Left ventricle myocardium superior (tissue), 1 donor: Measurements from ENCODE around the gene ZGRF1. TPM values are rescaled to one million over a fixed set of nuclear protein-coding genes. Genes with fewer than 3 reads are reported as not detected.
A peak's percentile ranks its signal among the peaks of the same experiment; 100 is the strongest.
"Not testable (repeated sequence)": the region's sequence is repeated elsewhere in the genome, so short reads cannot be mapped to it uniquely, and the experiment has no call there.

Experiments used
- ATAC-seq: fragments of 200-7000 bp; cut with Tn5 transposase; one replicate; pipeline ENCODE4 v1.9.1; 2020; ENCODE audit warnings: mild to moderate bottlenecking, moderate library complexity
- DNase-seq: peaks from one replicate; pipeline ENCODE4 v3.0.0-alpha.2; 2020
- intact Hi-C: fragments of 100-400 bp; cut with micrococcal nuclease; formaldehyde crosslinking; loops from one replicate; pipeline ENCODE4 v1.11.0; 2022
- long read RNA-seq: library from polyadenylated mRNA; unstranded; transcript quantifications from one replicate; pipeline ENCODE4 v2.0.0, GENCODE V29; 2021
- total RNA-seq: library from RNA; stranded (reverse); fragmentation: NEBNext Ultra II Directional; extraction: Animal tissue kit (Norgen Biotek cat#: 25700); gene quantifications from one replicate; pipeline ENCODE4 v1.2.1, GENCODE V29; 2021
- donor health status: DM: no; HTN: yes; CAD: no; lungs with severe emphysema.

The ZGRF1 gene, protein sequence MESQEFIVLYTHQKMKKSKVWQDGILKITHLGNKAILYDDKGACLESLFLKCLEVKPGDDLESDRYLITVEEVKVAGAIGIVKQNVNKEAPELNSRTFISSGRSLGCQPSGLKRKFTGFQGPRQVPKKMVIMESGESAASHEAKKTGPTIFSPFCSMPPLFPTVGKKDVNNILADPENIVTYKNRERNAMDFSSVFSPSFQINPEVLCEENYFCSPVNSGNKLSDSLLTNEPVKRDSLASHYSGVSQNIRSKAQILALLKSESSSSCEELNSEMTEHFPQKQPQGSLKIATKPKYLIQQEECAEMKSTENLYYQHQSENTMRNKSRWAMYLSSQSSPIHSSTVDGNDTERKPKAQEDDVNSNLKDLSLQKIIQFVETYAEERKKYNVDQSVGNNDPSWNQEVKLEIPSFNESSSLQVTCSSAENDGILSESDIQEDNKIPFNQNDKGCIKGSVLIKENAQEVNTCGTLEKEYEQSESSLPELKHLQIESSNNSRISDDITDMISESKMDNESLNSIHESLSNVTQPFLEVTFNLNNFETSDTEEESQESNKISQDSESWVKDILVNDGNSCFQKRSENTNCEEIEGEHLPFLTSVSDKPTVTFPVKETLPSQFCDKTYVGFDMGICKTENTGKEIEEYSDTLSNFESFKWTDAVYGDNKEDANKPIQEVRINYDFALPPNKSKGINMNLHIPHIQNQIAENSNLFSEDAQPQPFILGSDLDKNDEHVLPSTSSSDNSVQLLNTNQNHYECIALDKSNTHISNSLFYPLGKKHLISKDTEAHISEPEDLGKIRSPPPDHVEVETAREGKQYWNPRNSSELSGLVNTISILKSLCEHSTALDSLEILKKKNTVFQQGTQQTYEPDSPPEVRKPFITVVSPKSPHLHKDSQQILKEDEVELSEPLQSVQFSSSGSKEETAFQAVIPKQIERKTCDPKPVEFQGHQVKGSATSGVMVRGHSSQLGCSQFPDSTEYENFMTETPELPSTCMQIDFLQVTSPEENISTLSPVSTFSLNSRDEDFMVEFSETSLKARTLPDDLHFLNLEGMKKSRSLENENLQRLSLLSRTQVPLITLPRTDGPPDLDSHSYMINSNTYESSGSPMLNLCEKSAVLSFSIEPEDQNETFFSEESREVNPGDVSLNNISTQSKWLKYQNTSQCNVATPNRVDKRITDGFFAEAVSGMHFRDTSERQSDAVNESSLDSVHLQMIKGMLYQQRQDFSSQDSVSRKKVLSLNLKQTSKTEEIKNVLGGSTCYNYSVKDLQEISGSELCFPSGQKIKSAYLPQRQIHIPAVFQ (N-terminal part only)
- total RNA-seq = 2.0 TPM
- long read RNA-seq = 0 reads

- DNase-seq (peak; percentile 99), ATAC-seq (peak; percentile 97)
- intact Hi-C loops = no loop called here
Measured at GRCh38 chr4:112636688-112637551, at the start of gene ZGRF1, which contains the start of gene LARP7. ZGRF1 (minus strand) TSS chr4:112636909; CDS start chr4:112633176, 3,733 bp downstream. LARP7 (plus strand) TSS chr4:112637143; CDS start chr4:112644670, 7,527 bp downstream.

DNA sequence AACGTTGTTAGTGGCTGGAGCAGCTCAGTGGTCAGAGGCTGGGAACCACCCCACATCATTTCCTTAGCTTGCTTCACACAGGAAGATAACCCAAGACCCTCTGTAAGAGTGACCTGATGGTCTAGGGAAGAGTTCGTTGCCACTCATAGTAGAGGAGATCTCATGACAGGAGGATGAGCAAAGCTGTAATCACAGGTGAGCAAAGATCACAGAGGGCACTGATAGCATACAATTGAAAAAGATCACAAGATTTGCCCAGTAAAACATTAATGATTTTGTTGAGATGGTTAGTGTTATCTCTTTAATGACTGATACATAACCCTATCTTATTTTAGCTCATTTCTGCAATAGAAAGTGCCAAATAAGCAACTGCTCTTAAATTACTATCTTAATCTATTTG lies 44.3 kb upstream of the ZGRF1 start:
- DNase-seq = no peak
- no peak for ATAC-seq
- intact Hi-C loops = no loop called here

DNA sequence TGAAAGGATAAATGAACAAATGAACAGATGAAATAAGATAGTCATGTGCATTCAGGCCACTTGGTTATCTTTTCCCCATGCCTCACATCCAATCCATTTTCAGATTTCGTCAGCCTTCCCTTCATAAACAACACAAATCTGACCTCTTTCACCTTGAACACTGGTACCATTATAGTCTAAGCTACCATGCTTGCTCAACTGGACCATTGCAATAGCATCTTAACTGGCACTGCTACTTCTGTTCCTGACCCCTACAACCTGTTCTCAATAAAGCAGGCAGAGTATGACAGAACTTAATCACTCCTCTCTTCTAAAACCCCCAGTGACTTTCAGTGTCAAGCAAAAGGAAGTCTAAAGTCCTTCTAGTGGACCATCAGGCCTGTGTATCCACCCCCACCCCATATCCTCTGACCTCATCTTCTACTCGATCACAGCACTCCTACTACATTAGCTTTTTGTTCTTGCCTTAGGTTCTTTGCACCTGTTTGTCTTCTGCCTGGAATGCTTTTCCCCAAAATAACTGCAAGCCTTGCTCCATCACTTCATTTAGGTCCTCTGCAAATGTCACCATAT lies 40.9 kb upstream of the ZGRF1 start:
- ATAC-seq (no peak), DNase-seq (no peak)
- intact Hi-C loops = no loop called here

DNA sequence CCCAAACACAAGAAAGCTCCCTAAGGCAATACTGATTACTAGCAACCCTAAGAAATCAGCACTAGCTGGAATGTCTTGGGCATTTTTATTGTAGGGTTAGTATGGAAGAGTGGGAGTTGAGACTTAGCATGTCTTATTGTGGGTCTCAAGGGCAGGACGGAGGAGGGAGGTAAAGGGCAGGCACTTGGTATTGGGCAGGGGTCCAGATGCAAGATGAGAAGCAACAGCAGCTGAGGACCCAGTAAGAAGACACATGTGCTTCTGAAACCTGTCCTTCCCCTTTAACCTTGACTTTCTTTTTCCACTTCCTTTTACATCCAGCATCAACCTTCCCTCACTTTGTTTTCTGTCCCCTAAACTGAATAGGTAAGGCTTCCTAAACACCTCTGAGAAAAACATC lies 37.7 kb upstream of the ZGRF1 start:
- ATAC-seq (no peak), DNase-seq (no peak)
- intact Hi-C loops = no loop called here

DNA sequence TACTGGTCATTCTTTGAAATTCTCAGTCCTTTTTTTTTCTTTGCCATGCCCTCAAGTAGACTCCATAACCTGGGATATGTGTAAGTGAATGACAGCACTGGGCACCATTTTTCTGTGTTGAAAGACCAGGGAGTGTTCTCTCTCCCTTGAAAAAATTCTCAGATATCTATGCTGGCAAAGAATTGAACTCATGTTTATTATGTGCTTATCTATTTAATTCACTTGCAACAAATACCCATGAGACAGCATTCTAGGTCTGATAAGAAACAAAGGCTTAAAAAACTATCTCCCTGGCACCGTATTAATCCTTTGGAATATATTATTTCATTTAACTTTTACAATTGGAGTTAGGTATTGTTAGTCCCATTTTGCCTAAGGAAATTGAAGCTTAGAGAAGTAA lies 37.0 kb upstream of the ZGRF1 start:
- intact Hi-C loops = no loop called here
- DNase-seq (no peak), ATAC-seq (no peak)

- no peak for ATAC-seq
- intact Hi-C loops = no loop called here
Measured at GRCh38 chr4:112673076-112673475, 36.4 kb upstream of the ZGRF1 start.

GRCh38 chr4:112668131-112668530 lies 31.4 kb upstream of the ZGRF1 start:
- no peak for DNase-seq
- intact Hi-C loops = no loop called here
- ATAC-seq = no peak

More at GRCh38 chr4:112673076-112673475, 36.4 kb upstream of the ZGRF1 start:
- DNase-seq = no peak

DNA sequence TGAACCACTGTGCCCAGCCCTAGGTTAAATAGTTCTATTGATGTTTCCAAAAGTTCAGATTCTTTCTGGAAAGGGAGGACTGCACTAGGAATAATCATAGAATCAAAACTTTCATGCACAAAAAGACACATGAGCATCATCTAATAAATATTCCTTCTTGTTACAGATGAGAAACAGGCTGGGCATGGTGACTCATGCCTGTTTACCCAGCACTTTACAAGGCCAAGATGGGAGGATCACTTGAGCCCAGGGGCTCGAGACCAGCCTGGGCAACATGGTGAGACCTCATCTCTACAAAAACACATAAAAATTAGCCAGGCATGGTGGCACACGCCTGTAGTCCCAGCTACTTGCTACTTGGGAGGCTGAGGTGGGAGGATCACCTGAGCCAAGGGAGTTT lies 27.9 kb upstream of the ZGRF1 start:
- intact Hi-C loops = no loop called here
- ATAC-seq (no peak), DNase-seq (no peak)

DNA sequence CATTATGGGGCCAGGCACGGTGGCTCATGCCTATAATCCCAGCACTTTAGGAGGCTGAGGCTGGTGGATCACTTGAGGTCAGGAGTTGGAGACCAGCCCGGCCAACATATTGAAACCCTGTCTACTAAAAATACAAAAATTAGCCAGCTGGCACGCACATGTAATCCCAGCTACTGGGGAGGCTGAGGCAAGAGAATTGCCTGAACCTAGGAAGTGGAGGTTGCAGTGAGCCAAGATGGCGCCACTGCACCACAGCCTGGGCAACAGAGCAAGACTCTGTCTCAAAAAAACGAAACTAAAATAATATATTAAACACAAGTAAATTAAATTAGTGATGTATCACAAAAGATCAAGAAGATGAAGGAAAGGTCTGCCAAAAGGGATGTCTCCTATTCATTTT lies 19.4 kb upstream of the ZGRF1 start:
- DNase-seq, ATAC-seq, intact Hi-C loops: not testable (repeated sequence)

GRCh38 chr4:112655270-112655669 lies 18.6 kb upstream of the ZGRF1 start:
- ATAC-seq (no peak), DNase-seq (no peak)
- intact Hi-C loops = no loop called here

DNA sequence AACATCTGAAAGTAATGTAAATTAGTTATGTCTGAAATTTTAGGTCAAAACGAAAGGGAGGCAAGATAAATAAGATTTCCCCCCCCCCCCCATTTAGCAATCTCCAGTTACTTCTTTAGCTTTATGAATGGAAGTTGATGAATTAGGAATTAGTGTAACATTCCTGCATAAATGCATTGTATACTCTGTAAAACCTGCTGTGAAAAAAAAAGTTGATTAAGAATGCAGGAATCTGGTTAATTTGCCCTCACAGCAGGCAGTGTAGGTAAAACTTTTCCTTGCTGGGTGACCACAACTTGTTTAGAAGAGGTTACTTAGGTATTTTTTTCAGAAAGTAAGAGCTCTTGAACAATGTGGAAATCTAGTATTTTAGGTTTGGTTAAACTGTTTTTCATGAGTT lies 15.5 kb upstream of the ZGRF1 start:
- ATAC-seq = no peak
- no peak for DNase-seq
- intact Hi-C loops = no loop called here

- ATAC-seq (no peak), DNase-seq (no peak)
- intact Hi-C loops = no loop called here
Measured at GRCh38 chr4:112651641-112652040, 14.9 kb upstream of the ZGRF1 start.

- intact Hi-C loops = no loop called here
- ATAC-seq = no peak
- no peak for DNase-seq
Measured at GRCh38 chr4:112650332-112650731, 13.6 kb upstream of the ZGRF1 start.

GRCh38 chr4:112649055-112649408 lies 12.3 kb upstream of the ZGRF1 start:
- DNase-seq = no peak
- ATAC-seq = no peak
- intact Hi-C loops = no loop called here

DNA sequence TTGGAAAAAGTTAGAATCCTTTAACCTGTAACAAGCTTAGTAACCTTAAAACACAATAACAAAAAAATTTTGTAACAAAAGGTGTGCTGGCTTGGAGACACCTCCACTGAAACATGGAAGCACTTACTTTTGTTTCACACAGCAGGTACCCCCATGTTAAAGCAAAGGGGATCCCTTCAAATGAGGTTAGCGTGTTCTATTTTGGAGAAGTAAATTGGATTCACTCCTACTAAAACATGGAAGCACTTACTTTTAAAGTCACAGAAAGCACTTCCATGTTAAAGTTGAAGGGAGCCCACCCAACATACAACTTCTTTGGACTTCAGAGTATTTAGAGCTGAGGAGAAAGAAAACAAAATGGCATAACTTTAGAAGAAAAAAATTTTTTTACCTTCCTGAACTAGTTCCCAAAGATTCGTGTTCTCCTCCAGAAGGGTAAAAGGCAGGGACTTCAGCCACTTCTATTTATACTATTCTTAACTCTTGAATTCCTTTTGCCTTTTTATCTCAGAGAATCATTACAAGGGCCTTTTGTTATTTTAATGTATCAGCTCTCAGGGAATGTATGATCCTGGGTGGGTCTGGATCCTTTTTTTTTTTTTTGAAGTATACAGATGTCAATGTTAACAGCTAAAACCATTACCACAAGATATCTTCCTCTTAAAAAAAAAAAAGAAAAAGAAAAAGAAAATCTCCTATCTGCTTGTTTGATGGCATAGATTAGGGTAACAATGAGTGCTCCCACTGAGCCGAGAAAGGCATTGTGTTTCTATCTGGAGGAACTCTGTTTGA lies 11.8 kb upstream of the ZGRF1 start:
- intact Hi-C loops = no loop called here
- no peak for ATAC-seq

DNA sequence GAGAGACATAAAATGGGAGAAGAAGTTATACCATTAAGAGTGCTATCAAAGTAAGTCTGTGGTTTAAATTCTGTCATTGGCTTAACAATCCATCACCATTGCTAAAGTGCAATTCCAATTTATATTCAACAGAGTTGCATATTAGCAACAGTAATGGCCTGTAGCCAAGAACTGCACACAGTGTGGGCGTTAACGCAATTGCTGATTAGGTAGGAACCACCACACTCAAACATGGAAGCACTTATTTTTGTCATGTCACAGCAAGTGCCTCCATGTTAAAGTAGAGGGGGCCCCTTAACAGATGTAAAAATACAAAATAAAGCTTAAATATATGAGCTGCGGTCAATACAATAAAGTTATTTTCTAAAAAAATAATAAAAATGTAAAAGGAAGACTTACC lies 11.1 kb upstream of the ZGRF1 start:
- intact Hi-C loops = no loop called here

More for the DNA sequence above, 11.8 kb upstream of the ZGRF1 start:
- no peak for DNase-seq

More for the DNA sequence above, 11.1 kb upstream of the ZGRF1 start:
- no peak for DNase-seq
- no peak for ATAC-seq
